GM21381 (cell line): ENCODE data around the gene ARID1A.
"Not testable (repeated sequence)": the region's sequence is repeated elsewhere in the genome, so short reads cannot be mapped to it uniquely, and the experiment has no call there.

Experiments
- ATAC-seq: cut with Tn5 transposase; IDR thresholded peaks from one replicate; pipeline ENCODE4 v1.9.1; 2021; ENCODE audit warnings: mild to moderate bottlenecking, moderate library complexity; ENCODE audit not compliant: unreplicated experiment

ARID1A gene

GRCh38 chr1:26695356-26696118, at the start of gene ARID1A:
Gene ARID1A (plus strand): TSS chr1:26696015. CDS start chr1:26696404, 389 bp downstream.
- peak; percentile 40 for ATAC-seq

- ATAC-seq: no peak
Measured at GRCh38 chr1:26664802-26665201, 31.0 kb upstream of the ARID1A start.

GRCh38 chr1:26666855-26667254, 29.0 kb upstream of the ARID1A start:
- ATAC-seq: no peak

- not testable (repeated sequence) for ATAC-seq
Measured at GRCh38 chr1:26668106-26668786, 27.6 kb upstream of the ARID1A start.

GRCh38 chr1:26677306-26678115, 18.3 kb upstream of the ARID1A start:
- peak; percentile 90 for ATAC-seq

GRCh38 chr1:26684763-26685508, 10.9 kb upstream of the ARID1A start:
- no peak for ATAC-seq

- no peak for ATAC-seq
Measured at GRCh38 chr1:26686795-26687194, 9.0 kb upstream of the ARID1A start.

- ATAC-seq: no peak
Measured at GRCh38 chr1:26689504-26689903, 6.3 kb upstream of the ARID1A start.

- no peak for ATAC-seq
Measured at GRCh38 chr1:26690157-26690556, 5.7 kb upstream of the ARID1A start.

GRCh38 chr1:26690576-26691031, 5.2 kb upstream of the ARID1A start:
- no peak for ATAC-seq

GRCh38 chr1:26692211-26692792, 3.5 kb upstream of the ARID1A start:
- peak; percentile 27 for ATAC-seq

GRCh38 chr1:26692793-26693490, 2.9 kb upstream of the ARID1A start:
- ATAC-seq: peak; percentile 32

- ATAC-seq: no peak
Measured at GRCh38 chr1:26693599-26694572, 1.9 kb upstream of the ARID1A start.

- no peak for ATAC-seq
Measured at GRCh38 chr1:26694638-26695355, 1.0 kb upstream of the ARID1A start.

GRCh38 chr1:26696119-26696653, 371 bp downstream of the ARID1A start:
- ATAC-seq: no peak

GRCh38 chr1:26696654-26697430, 1.0 kb downstream of the ARID1A start:
- no peak for ATAC-seq

GRCh38 chr1:26697431-26697977, 1.7 kb downstream of the ARID1A start:
- no peak for ATAC-seq
